Epidermal melanocyte (primary cell): ENCODE results near the gene NUMB.
A peak's percentile ranks its signal among the peaks of the same experiment; 100 is the strongest.

Experiments used
- DNase-seq: peaks from one replicate; pipeline ENCODE4 v3.0.0; 2011; ENCODE audit warnings: low spot score; ENCODE audit not compliant: insufficient read length

Gene NUMB

GRCh38 chr14:73458183-73458976 lies at the start of gene NUMB:
Gene NUMB (minus strand): TSS chr14:73458546. CDS start chr14:73355751, 102,795 bp downstream.
- peak; percentile 98 for DNase-seq

GRCh38 chr14:73503648-73504047 lies 45.3 kb upstream of the NUMB start:
- no peak for DNase-seq

- no peak for DNase-seq
Measured at GRCh38 chr14:73502017-73502619, 43.8 kb upstream of the NUMB start.

GRCh38 chr14:73500360-73500759 lies 42.0 kb upstream of the NUMB start:
- DNase-seq = no peak

GRCh38 chr14:73494593-73494992 lies 36.2 kb upstream of the NUMB start:
- DNase-seq = no peak

GRCh38 chr14:73492670-73493069 lies 34.3 kb upstream of the NUMB start:
- DNase-seq = no peak

GRCh38 chr14:73492043-73492552 lies 33.8 kb upstream of the NUMB start:
- no peak for DNase-seq

GRCh38 chr14:73491256-73492042 lies 33.1 kb upstream of the NUMB start:
- DNase-seq = no peak

GRCh38 chr14:73489481-73490175 lies 31.3 kb upstream of the NUMB start:
- DNase-seq = no peak

GRCh38 chr14:73478684-73479083 lies 20.3 kb upstream of the NUMB start:
- no peak for DNase-seq

GRCh38 chr14:73477618-73478266 lies 19.4 kb upstream of the NUMB start:
- DNase-seq = no peak

- DNase-seq = peak; percentile 67
Measured at GRCh38 chr14:73476451-73476931, 18.1 kb upstream of the NUMB start.

- DNase-seq = no peak
Measured at GRCh38 chr14:73474952-73475351, 16.6 kb upstream of the NUMB start.

GRCh38 chr14:73472185-73473114 lies 14.1 kb upstream of the NUMB start:
- peak; percentile 57 for DNase-seq

- DNase-seq = no peak
Measured at GRCh38 chr14:73471582-73472184, 13.3 kb upstream of the NUMB start.

- DNase-seq = no peak
Measured at GRCh38 chr14:73468828-73469375, 10.6 kb upstream of the NUMB start.

- DNase-seq = no peak
Measured at GRCh38 chr14:73467800-73468199, 9.5 kb upstream of the NUMB start.

- no peak for DNase-seq
Measured at GRCh38 chr14:73467377-73467776, 9.0 kb upstream of the NUMB start.

- DNase-seq = no peak
Measured at GRCh38 chr14:73466861-73467260, 8.5 kb upstream of the NUMB start.
